Activated CD4-positive, alpha-beta T cell treated with anti-CD3 and anti-CD28 coated beads, Interleukin-2, amount 10 ng/mL, durations not matched to agents 7 days and 5 days (primary cell): ENCODE measurements around the gene TSPAN19. TPM values are rescaled to one million over a fixed set of nuclear protein-coding genes. Genes with fewer than 3 reads are reported as not detected.
"Not testable (repeated sequence)": the region's sequence is repeated elsewhere in the genome, so short reads cannot be mapped to it uniquely, and the experiment has no call there.

ENCODE experiments used
- CTCF ChIA-PET: fragments of 350-600 bp; sonication (Branson Sonifier 250); formaldehyde crosslinking; loops from one replicate; lab custom pipeline; 2021; ENCODE audit warnings: antibody characterized with exemption; lab: Charles Lee
- POLR2A ChIA-PET: fragments of 350-600 bp; sonication (Branson Sonifier 250); formaldehyde crosslinking; loops from one replicate; lab custom pipeline; 2021; ENCODE audit warnings: antibody characterized with exemption; lab: Charles Lee
- DNase-seq: peaks from one replicate; pipeline ENCODE4 v3.0.0-alpha.2; 2020
- H3K27ac Mint-ChIP-seq: one replicate; pipeline ENCODE4 v1.8.0; 2021; ENCODE audit warnings: mild to moderate bottlenecking, moderate library complexity, mixed read lengths
- H3K27me3 Mint-ChIP-seq: one replicate; pipeline ENCODE4 v1.8.0; 2021; ENCODE audit warnings: mixed read lengths
- H3K36me3 Mint-ChIP-seq: one replicate; pipeline ENCODE4 v1.8.0; 2021; ENCODE audit warnings: low read depth, mixed read lengths
- H3K4me1 Mint-ChIP-seq: one replicate; pipeline ENCODE4 v1.8.0; 2021; ENCODE audit warnings: mixed read lengths
- H3K4me3 Mint-ChIP-seq: one replicate; pipeline ENCODE4 v1.8.0; 2021; ENCODE audit warnings: mild to moderate bottlenecking, moderate library complexity, mixed read lengths
- H3K9me3 Mint-ChIP-seq: one replicate; pipeline ENCODE4 v1.8.0; 2021; ENCODE audit warnings: mixed read lengths
- total RNA-seq, 2 experiments: library from RNA; stranded (reverse); gene quantifications; one replicate each; pipeline ENCODE4 v1.2.3, GENCODE V29; 2021

Gene TSPAN19
- total RNA-seq, 2 experiments from 2014 or later = not detected

GRCh38 chr12:85018098-85018497, 18.0 kb downstream of the TSPAN19 start:
- ChIA-PET CTCF (no interaction called here), POLR2A (no interaction called here)
- DNase-seq = no peak
- H3K9me3 Mint-ChIP-seq = no peaks in the 10 kb centered on the region
- no peaks in the 10 kb centered on the region for H3K4me1 Mint-ChIP-seq
- H3K27me3 Mint-ChIP-seq = no peaks in the 10 kb centered on the region
- no peak overlapping the region for H3K27ac Mint-ChIP-seq
- no peak overlapping the region for H3K4me3 Mint-ChIP-seq
- no peaks in the 10 kb centered on the region for H3K36me3 Mint-ChIP-seq

GRCh38 chr12:85017618-85018017, 18.5 kb downstream of the TSPAN19 start:
- Mint-ChIP-seq H3K4me3 (no peak overlapping the region), H3K9me3 (no peaks in the 10 kb centered on the region)
- POLR2A ChIA-PET = no interaction called here

GRCh38 chr12:85017133-85017532, 18.9 kb downstream of the TSPAN19 start:
- Mint-ChIP-seq H3K9me3 (no peaks in the 10 kb centered on the region), H3K4me3 (no peak overlapping the region), H3K36me3 (no peaks in the 10 kb centered on the region), H3K27me3 (no peaks in the 10 kb centered on the region), H3K4me1 (no peaks in the 10 kb centered on the region), H3K27ac (no peak overlapping the region)
- no peak for DNase-seq
- ChIA-PET POLR2A (interaction anchor here (0.6 kb wide), 1 partner anchor 257 kb away, joined by 4 read pairs; no protein-coding TSS in a partner anchor), CTCF (interaction anchor here (0.6 kb wide), 1 partner anchor 9 kb away, joined by 3 read pairs; no protein-coding TSS in a partner anchor)

More at GRCh38 chr12:85017618-85018017, 18.5 kb downstream of the TSPAN19 start:
- CTCF ChIA-PET = no interaction called here
- no peaks in the 10 kb centered on the region for H3K27me3 Mint-ChIP-seq
- DNase-seq = no peak
- H3K36me3 Mint-ChIP-seq = no peaks in the 10 kb centered on the region
- H3K27ac Mint-ChIP-seq = no peak overlapping the region
- H3K4me1 Mint-ChIP-seq = no peaks in the 10 kb centered on the region

- H3K36me3 Mint-ChIP-seq = no peaks in the 10 kb centered on the region
- ChIA-PET POLR2A (interaction anchor here (0.6 kb wide), 1 partner anchor 256 kb away, joined by 4 read pairs; no protein-coding TSS in a partner anchor), CTCF (interaction anchor here (0.6 kb wide), 1 partner anchor 9 kb away, joined by 3 read pairs; no protein-coding TSS in a partner anchor)
- no peak overlapping the region for H3K27ac Mint-ChIP-seq
- no peaks in the 10 kb centered on the region for H3K27me3 Mint-ChIP-seq
- no peak overlapping the region for H3K4me3 Mint-ChIP-seq
- no peaks in the 10 kb centered on the region for H3K4me1 Mint-ChIP-seq
- H3K9me3 Mint-ChIP-seq = no peaks in the 10 kb centered on the region
- DNase-seq = no peak
Observed at GRCh38 chr12:85016413-85016812, 19.7 kb downstream of the TSPAN19 start.

- Mint-ChIP-seq H3K4me3 (no peak overlapping the region), H3K9me3 (no peaks in the 10 kb centered on the region)
- no peak for DNase-seq
Observed at GRCh38 chr12:85007836-85008235, 28.2 kb downstream of the TSPAN19 start.

GRCh38 chr12:85006206-85006605, 29.9 kb downstream of the TSPAN19 start:
- no peak for DNase-seq
- H3K27me3 Mint-ChIP-seq = no peaks in the 10 kb centered on the region
- H3K4me3 Mint-ChIP-seq = no peak overlapping the region
- ChIA-PET CTCF (no interaction called here), POLR2A (no interaction called here)
- H3K36me3 Mint-ChIP-seq = no peaks in the 10 kb centered on the region
- no peak overlapping the region for H3K27ac Mint-ChIP-seq
- H3K9me3 Mint-ChIP-seq = no peaks in the 10 kb centered on the region
- H3K4me1 Mint-ChIP-seq = no peaks in the 10 kb centered on the region

More at GRCh38 chr12:85007836-85008235, 28.2 kb downstream of the TSPAN19 start:
- ChIA-PET CTCF (interaction anchor here (0.6 kb wide), 1 partner anchor 9 kb away, joined by 3 read pairs; no protein-coding TSS in a partner anchor), POLR2A (no interaction called here)
- H3K27ac Mint-ChIP-seq = no peak overlapping the region
- H3K27me3 Mint-ChIP-seq = no peaks in the 10 kb centered on the region
- H3K4me1 Mint-ChIP-seq = no peaks in the 10 kb centered on the region
- H3K36me3 Mint-ChIP-seq = no peaks in the 10 kb centered on the region

- DNase-seq = no peak
- no peaks in the 10 kb centered on the region for H3K9me3 Mint-ChIP-seq
- H3K27ac Mint-ChIP-seq = no peak overlapping the region
- H3K4me1 Mint-ChIP-seq = no peaks in the 10 kb centered on the region
- H3K36me3 Mint-ChIP-seq = no peaks in the 10 kb centered on the region
- ChIA-PET POLR2A (no interaction called here), CTCF (no interaction called here)
- H3K4me3 Mint-ChIP-seq = no peak overlapping the region
- H3K27me3 Mint-ChIP-seq = no peaks in the 10 kb centered on the region
Observed at GRCh38 chr12:85005615-85006014, 30.5 kb downstream of the TSPAN19 start.

GRCh38 chr12:85005047-85005446, 31.0 kb downstream of the TSPAN19 start:
- H3K27me3 Mint-ChIP-seq, POLR2A ChIA-PET, H3K36me3 Mint-ChIP-seq, H3K4me3 Mint-ChIP-seq, H3K27ac Mint-ChIP-seq, H3K4me1 Mint-ChIP-seq, DNase-seq, H3K9me3 Mint-ChIP-seq, CTCF ChIA-PET: not testable (repeated sequence)

GRCh38 chr12:85004204-85004603, 31.9 kb downstream of the TSPAN19 start:
- ChIA-PET CTCF (no interaction called here), POLR2A (no interaction called here)
- Mint-ChIP-seq H3K27me3 (no peaks in the 10 kb centered on the region), H3K36me3 (no peaks in the 10 kb centered on the region), H3K9me3 (no peaks in the 10 kb centered on the region), H3K27ac (no peak overlapping the region), H3K4me3 (no peak overlapping the region), H3K4me1 (no peaks in the 10 kb centered on the region)
- no peak for DNase-seq

GRCh38 chr12:85002778-85003296, 33.2 kb downstream of the TSPAN19 start:
- Mint-ChIP-seq H3K4me1 (no peaks in the 10 kb centered on the region), H3K9me3 (no peaks in the 10 kb centered on the region), H3K27ac (no peak overlapping the region), H3K36me3 (no peaks in the 10 kb centered on the region), H3K27me3 (no peaks in the 10 kb centered on the region), H3K4me3 (no peak overlapping the region)
- POLR2A ChIA-PET = no interaction called here
- no peak for DNase-seq
- CTCF ChIA-PET = no interaction called here

GRCh38 chr12:85000729-85001128, 35.3 kb downstream of the TSPAN19 start:
- no peaks in the 10 kb centered on the region for H3K9me3 Mint-ChIP-seq
- H3K27ac Mint-ChIP-seq = no peak overlapping the region
- CTCF ChIA-PET = no interaction called here
- no peaks in the 10 kb centered on the region for H3K36me3 Mint-ChIP-seq
- POLR2A ChIA-PET = no interaction called here
- no peak overlapping the region for H3K4me3 Mint-ChIP-seq
- no peak for DNase-seq
- no peaks in the 10 kb centered on the region for H3K4me1 Mint-ChIP-seq
- no peaks in the 10 kb centered on the region for H3K27me3 Mint-ChIP-seq

- no peak for DNase-seq
- H3K4me3 Mint-ChIP-seq = no peak overlapping the region
- H3K36me3 Mint-ChIP-seq = no peaks in the 10 kb centered on the region
- H3K4me1 Mint-ChIP-seq = peaks cover 4% of the 10 kb centered on the region
- CTCF ChIA-PET = no interaction called here
- H3K9me3 Mint-ChIP-seq = no peaks in the 10 kb centered on the region
- no peaks in the 10 kb centered on the region for H3K27me3 Mint-ChIP-seq
- H3K27ac Mint-ChIP-seq = no peak overlapping the region
- POLR2A ChIA-PET = no interaction called here
Observed at GRCh38 chr12:84998341-84998740, 37.7 kb downstream of the TSPAN19 start.

GRCh38 chr12:84996759-84997158, 39.3 kb downstream of the TSPAN19 start:
- POLR2A ChIA-PET = no interaction called here
- DNase-seq = no peak
- H3K27ac Mint-ChIP-seq = no peak overlapping the region
- H3K4me1 Mint-ChIP-seq = peaks cover 4% of the 10 kb centered on the region
- H3K36me3 Mint-ChIP-seq = no peaks in the 10 kb centered on the region
- H3K9me3 Mint-ChIP-seq = no peaks in the 10 kb centered on the region
- H3K27me3 Mint-ChIP-seq = no peaks in the 10 kb centered on the region
- CTCF ChIA-PET = no interaction called here
- no peak overlapping the region for H3K4me3 Mint-ChIP-seq

- Mint-ChIP-seq H3K4me1 (peaks cover 4% of the 10 kb centered on the region), H3K36me3 (no peaks in the 10 kb centered on the region), H3K4me3 (no peak overlapping the region), H3K9me3 (no peaks in the 10 kb centered on the region), H3K27me3 (no peaks in the 10 kb centered on the region), H3K27ac (no peak overlapping the region)
- no peak for DNase-seq
- POLR2A ChIA-PET = no interaction called here
- CTCF ChIA-PET = no interaction called here
Observed at GRCh38 chr12:84995641-84996040, 40.4 kb downstream of the TSPAN19 start.
